GM23338 (cell line): ENCODE results near the gene OSBPL10. TPM values are rescaled to one million over a fixed set of nuclear protein-coding genes. Genes with fewer than 3 reads are reported as not detected.

Experiments
- ATAC-seq: fragments of 200-7000 bp; cut with Tn5 transposase; 3 replicates; pipeline ENCODE4 v1.9.1; 2020
- DNase-seq: peaks from one replicate; pipeline ENCODE4 v3.0.0-alpha.2; 2015; ENCODE audit warnings: low spot score
- H2AFZ ChIP-seq: fragments of 200-600 bp; sonication (generic); 2 replicates; pipeline ENCODE4 v1.8.0; 2016; ENCODE audit warnings: antibody characterized with exemption, mild to moderate bottlenecking, moderate library complexity
- H3F3A ChIP-seq: fragments of 200-600 bp; sonication (generic); replicated peaks from 2 replicates; pipeline ENCODE4 v1.8.0; 2017; ENCODE audit warnings: antibody characterized with exemption, mixed run types, low read depth
- H3K27ac ChIP-seq: fragments of 200-600 bp; sonication (generic); 2 replicates; pipeline ENCODE4 v1.6.1; 2016; ENCODE audit warnings: low read depth
- H3K27me3 ChIP-seq: fragments of 200-600 bp; sonication (generic); 2 replicates; pipeline ENCODE4 v1.8.0; 2016; ENCODE audit warnings: mild to moderate bottlenecking, mixed run types, moderate library complexity; ENCODE audit not compliant: insufficient read depth
- H3K36me3 ChIP-seq: fragments of 200-600 bp; sonication (generic); 2 replicates; pipeline ENCODE4 v1.8.0; 2016; ENCODE audit warnings: mild to moderate bottlenecking; ENCODE audit not compliant: insufficient read depth
- H3K4me1 ChIP-seq: fragments of 200-600 bp; sonication (generic); 2 replicates; pipeline ENCODE4 v1.8.0; 2016; ENCODE audit warnings: mild to moderate bottlenecking, moderate library complexity; ENCODE audit not compliant: insufficient read depth
- H3K4me2 ChIP-seq: fragments of 200-600 bp; sonication (generic); 2 replicates; pipeline ENCODE4 v1.7.1; 2017; ENCODE audit warnings: mixed run types
- H3K4me3 ChIP-seq: fragments of 200-600 bp; sonication (generic); 2 replicates; pipeline ENCODE4 v1.6.1; 2016; ENCODE audit warnings: mixed run types
- H3K79me2 ChIP-seq: fragments of 200-600 bp; sonication (generic); replicated peaks from 2 replicates; pipeline ENCODE4 v1.8.0; 2017; ENCODE audit warnings: mild to moderate bottlenecking; ENCODE audit not compliant: insufficient read depth
- H3K9me2 ChIP-seq: fragments of 200-600 bp; sonication (generic); 2 replicates; pipeline ENCODE4 v1.8.0; 2017; ENCODE audit not compliant: insufficient read depth
- H4K20me1 ChIP-seq: fragments of 200-600 bp; sonication (generic); replicated peaks from 2 replicates; pipeline ENCODE4 v1.8.0; 2017; ENCODE audit warnings: mild to moderate bottlenecking; ENCODE audit not compliant: insufficient read depth
- H3K27ac Mint-ChIP-seq: 2 replicates; pipeline ENCODE4 v1.8.0; 2020; ENCODE audit warnings: inconsistent platforms, mild to moderate bottlenecking, moderate library complexity, mixed read lengths
- H3K27me3 Mint-ChIP-seq: 3 replicates; pipeline ENCODE4 v1.8.0; 2022; ENCODE audit warnings: low read depth, mild to moderate bottlenecking, moderate library complexity, mixed read lengths, inconsistent platforms; ENCODE audit not compliant: insufficient read depth, poor library complexity
- H3K36me3 Mint-ChIP-seq: 3 replicates; pipeline ENCODE4 v1.8.0; 2021; ENCODE audit warnings: low read depth, mild to moderate bottlenecking, inconsistent platforms, moderate library complexity, mixed read lengths
- H3K4me1 Mint-ChIP-seq: 3 replicates; pipeline ENCODE4 v1.8.0; 2020; ENCODE audit warnings: mild to moderate bottlenecking, inconsistent platforms, mixed read lengths
- H3K4me3 Mint-ChIP-seq: 3 replicates; pipeline ENCODE4 v1.8.0; 2021; ENCODE audit warnings: moderate library complexity, mild to moderate bottlenecking, inconsistent platforms, mixed read lengths
- H3K9me3 Mint-ChIP-seq: 3 replicates; pipeline ENCODE4 v1.8.0; 2020; ENCODE audit warnings: moderate library complexity, mild to moderate bottlenecking, inconsistent platforms, mixed read lengths
- CREB1 ChIP-seq: fragments of 250-450 bp; sonication (Bioruptor Pico); IDR thresholded peaks from 2 replicates; pipeline ENCODE4 v1.5.0; 2020; ENCODE audit warnings: low read depth, mild to moderate bottlenecking, moderate library complexity
- CTCF ChIP-seq, 2 experiments: fragments of 200-600 bp in 1 of 2; sonication (generic) in 1 of 2; conservative IDR thresholded peaks; 2 replicates each; pipeline versions ENCODE4 v1.5.1 to v1.6.1; 2016 to 2017; ENCODE audit warnings: antibody characterized with exemption in 2 of 2, low read depth in 2 of 2, mild to moderate bottlenecking in 2 of 2, moderate library complexity in 1 of 2
- ETS1 ChIP-seq: IDR thresholded peaks from 2 replicates; pipeline ENCODE4 v1.6.1; 2016; ENCODE audit warnings: antibody characterized with exemption
- JUNB ChIP-seq: IDR thresholded peaks from one replicate; pipeline ENCODE4 v1.6.1; 2016; ENCODE audit warnings: antibody characterized with exemption; ENCODE audit not compliant: unreplicated experiment
- NANOG ChIP-seq: IDR thresholded peaks from 2 replicates; pipeline ENCODE4 v1.6.1; 2016; ENCODE audit warnings: antibody characterized with exemption, borderline replicate concordance
- STAT1 ChIP-seq: IDR thresholded peaks from one replicate; pipeline ENCODE4 v1.6.1; 2016; ENCODE audit warnings: antibody characterized with exemption; ENCODE audit not compliant: unreplicated experiment
- ZNF331 ChIP-seq: fragments of 250-450 bp; sonication (Bioruptor Pico); IDR thresholded peaks from 2 replicates; pipeline ENCODE4 v1.5.0; 2020; ENCODE audit warnings: low read depth, mild to moderate bottlenecking, moderate library complexity
- ZNF462 ChIP-seq: fragments of 250-450 bp; sonication (Bioruptor Pico); IDR thresholded peaks from 2 replicates; pipeline ENCODE4 v1.5.0; 2020; ENCODE audit warnings: mild to moderate bottlenecking, moderate library complexity
- polyA plus RNA-seq: library from polyadenylated mRNA; unstranded; fragments of >200 nt; fragmentation: Nextera tagmentation; extraction: Ambion mirVana; gene quantifications from 2 replicates; pipeline ENCODE4 v1.2.1, GENCODE V29; 2016
- total RNA-seq: library from RNA; depleted of rRNA; stranded (reverse); fragments of >200 nt; shearing (Covaris generic); gene quantifications from 2 replicates; pipeline ENCODE4 v1.2.3, GENCODE V29; 2014

The OSBPL10 gene
- total and polyA plus RNA-seq, 2 experiments from 2014 or later = 23.8 to 149 TPM

GRCh38 chr3:31808143-31808720 lies 172.8 kb downstream of the OSBPL10 start:
- H3K27ac Mint-ChIP-seq = no peak overlapping the region
- ATAC-seq (no peak), DNase-seq (no peak)
- H3K27me3 Mint-ChIP-seq = peaks cover 2% of the 10 kb centered on the region
- H3K27ac ChIP-seq = no peak overlapping the region
- no peak overlapping the region for H2AFZ ChIP-seq
- H3K4me1 ChIP-seq = peaks cover 21% of the 10 kb centered on the region
- H3K79me2 ChIP-seq = peaks cover 87% of the 10 kb centered on the region
- no peaks in the 10 kb centered on the region for H3K9me3 Mint-ChIP-seq
- peaks cover 38% of the 10 kb centered on the region for H3K4me1 Mint-ChIP-seq
- no peaks in the 10 kb centered on the region for H3K27me3 ChIP-seq
- H3F3A ChIP-seq = no peaks in the 10 kb centered on the region
- no peak overlapping the region for H3K4me2 ChIP-seq
- TF ChIP-seq CREB1 = no peak
- TF ChIP-seq NANOG = no peak
- no peak for TF ChIP-seq JUNB
- no peak for TF ChIP-seq STAT1
- no peak for TF ChIP-seq ZNF462 (CRISPR knock-in tag)
- TF ChIP-seq CTCF (conservative IDR thresholded peaks at IDR 0.05; ENCODE audit: low read depth in 2 of 2) = no peak
- no peak for TF ChIP-seq ETS1
- no peak for TF ChIP-seq ZNF331 (CRISPR knock-in tag)
- no peaks in the 10 kb centered on the region for H3K36me3 ChIP-seq
- no peaks in the 10 kb centered on the region for H3K36me3 Mint-ChIP-seq
- H3K4me3 Mint-ChIP-seq = no peak overlapping the region
- no peaks in the 10 kb centered on the region for H3K9me2 ChIP-seq
- peaks cover 22% of the 10 kb centered on the region for H4K20me1 ChIP-seq
- no peak overlapping the region for H3K4me3 ChIP-seq
